GM23248 (cell line): ENCODE measurements around the gene AOPEP.

ENCODE experiments used
- EZH2 ChIP-seq: fragments of 200-600 bp; sonication (generic); IDR thresholded peaks from 2 replicates; pipeline ENCODE4 v1.6.1; 2018; ENCODE audit warnings: antibody characterized with exemption, mild to moderate bottlenecking; ENCODE audit not compliant: insufficient read depth, poor library complexity, severe bottlenecking
- EZH2phosphoT487 ChIP-seq: fragments of 200-600 bp; sonication (generic); IDR thresholded peaks from 2 replicates; pipeline ENCODE4 v1.6.1; 2018; ENCODE audit warnings: antibody characterized with exemption, moderate library complexity, mild to moderate bottlenecking, low read depth; ENCODE audit not compliant: insufficient read depth

DNA sequence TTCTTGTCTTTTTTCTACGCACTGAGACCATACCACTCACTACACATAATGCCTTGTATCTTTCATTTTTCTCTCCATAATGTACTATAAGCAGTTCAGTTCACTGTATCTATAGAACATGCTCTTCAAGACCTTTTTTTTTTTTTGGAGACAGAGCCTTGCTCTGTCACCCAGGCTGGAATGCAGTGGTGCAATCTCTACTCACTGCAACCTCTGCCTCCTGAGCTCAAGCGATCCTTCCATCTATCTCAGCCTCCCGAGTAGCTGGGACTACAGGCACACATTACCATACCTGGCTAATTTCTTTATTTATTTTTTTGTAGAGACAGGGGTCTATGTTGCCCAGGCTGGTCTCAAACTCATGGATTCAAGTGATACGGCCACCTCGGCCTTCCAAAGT lies 382.3 kb downstream of the AOPEP start:
- TF ChIP-seq EZH2 (no peak), EZH2phosphoT487 (no peak)
